ENCODE measurements around the gene GHRH.

GHRH gene

GRCh38 chr20:37245216-37246150, 16.1 kb downstream of the GHRH start:
- H4K20me1 ChIP-seq (ENCODE audit: insufficient read depth, low read length) = no peaks in the 10 kb centered on the region
- no peak overlapping the region for H3K27ac ChIP-seq (ENCODE audit: low read length)
- H3K9me3 ChIP-seq (ENCODE audit: insufficient read depth, low read length) = no peaks in the 10 kb centered on the region

GRCh38 chr20:37244572-37244957, 17.0 kb downstream of the GHRH start:
- Histone ChIP-seq H4K20me1 (ENCODE audit: insufficient read depth, low read length) (no peaks in the 10 kb centered on the region), H3K36me3 (replicated peaks; ENCODE audit: low read depth, low read length) (peaks cover 45% of the 10 kb centered on the region), H3K9me3 (ENCODE audit: insufficient read depth, low read length) (no peaks in the 10 kb centered on the region), H3K27me3 (ENCODE audit: low read depth, low read length) (no peaks in the 10 kb centered on the region), H3K27ac (ENCODE audit: low read length) (no peak overlapping the region), H3K4me1 (ENCODE audit: low read length) (no peaks in the 10 kb centered on the region), H3K4me3 (ENCODE audit: low read length) (no peak overlapping the region), H3K4me2 (ENCODE audit: low read length) (no peak overlapping the region), H3K79me2 (ENCODE audit: low read length) (no peaks in the 10 kb centered on the region), H3K9ac (ENCODE audit: low read length) (no peak overlapping the region), H2AFZ (ENCODE audit: low read depth, low read length) (no peak overlapping the region)
- no peak for TF ChIP-seq CTCF (IDR thresholded peaks at IDR 0.05; ENCODE audit: low read depth, low read length)
- no peak for TF ChIP-seq EZH2phosphoT487 (IDR thresholded peaks at IDR 0.05; ENCODE audit: low read depth)

More at GRCh38 chr20:37245216-37246150, 16.1 kb downstream of the GHRH start:
- Histone ChIP-seq H3K4me2 (ENCODE audit: low read length) (no peak overlapping the region), H3K4me1 (ENCODE audit: low read length) (no peaks in the 10 kb centered on the region), H3K9ac (ENCODE audit: low read length) (no peak overlapping the region), H3K27me3 (ENCODE audit: low read depth, low read length) (no peaks in the 10 kb centered on the region), H3K79me2 (ENCODE audit: low read length) (no peaks in the 10 kb centered on the region), H3K36me3 (replicated peaks; ENCODE audit: low read depth, low read length) (peaks cover 36% of the 10 kb centered on the region), H3K4me3 (ENCODE audit: low read length) (no peak overlapping the region), H2AFZ (ENCODE audit: low read depth, low read length) (no peak overlapping the region)
- TF ChIP-seq EZH2phosphoT487 (IDR thresholded peaks at IDR 0.05; ENCODE audit: low read depth) = no peak
- TF ChIP-seq CTCF (IDR thresholded peaks at IDR 0.05; ENCODE audit: low read depth, low read length) = no peak

GRCh38 chr20:37243937-37244571, 17.6 kb downstream of the GHRH start:
- H3K4me2 ChIP-seq (ENCODE audit: low read length) = no peak overlapping the region
- no peak overlapping the region for H3K27ac ChIP-seq (ENCODE audit: low read length)
- H2AFZ ChIP-seq (ENCODE audit: low read depth, low read length) = no peak overlapping the region
- no peaks in the 10 kb centered on the region for H3K4me1 ChIP-seq (ENCODE audit: low read length)
- peaks cover 50% of the 10 kb centered on the region for H3K36me3 ChIP-seq (replicated peaks; ENCODE audit: low read depth, low read length)
- no peak overlapping the region for H3K4me3 ChIP-seq (ENCODE audit: low read length)
- H3K9ac ChIP-seq (ENCODE audit: low read length) = no peak overlapping the region
- H3K27me3 ChIP-seq (ENCODE audit: low read depth, low read length) = no peaks in the 10 kb centered on the region
- no peaks in the 10 kb centered on the region for H4K20me1 ChIP-seq (ENCODE audit: insufficient read depth, low read length)
- no peaks in the 10 kb centered on the region for H3K79me2 ChIP-seq (ENCODE audit: low read length)
- TF ChIP-seq EZH2phosphoT487 (IDR thresholded peaks at IDR 0.05; ENCODE audit: low read depth) = no peak
- TF ChIP-seq CTCF (IDR thresholded peaks at IDR 0.05; ENCODE audit: low read depth, low read length) = no peak
- no peaks in the 10 kb centered on the region for H3K9me3 ChIP-seq (ENCODE audit: insufficient read depth, low read length)
